ENCODE data around the gene POLN. TPM values are rescaled to one million over a fixed set of nuclear protein-coding genes. Genes with fewer than 3 reads are reported as not detected.

POLN gene
- polyA plus RNA-seq, 2 donors, result 0.59 to 0.81 TPM

GRCh38 chr4:2264481-2265041 lies 22.6 kb upstream of the POLN start:
- H3K4me1 ChIP-seq (ENCODE audit: control insufficient read depth in 2 of 2, insufficient read depth in 2 of 2, low read length in 1 of 2), result peaks cover 9 to 17% of the 10 kb centered on the region in 2 donors
- no peaks in the 10 kb centered on the region for H3K9me3 ChIP-seq (ENCODE audit: control insufficient read depth in 2 of 2, insufficient read depth in 1 of 2, low read depth in 1 of 2, low read length in 1 of 2)
- no peaks in the 10 kb centered on the region for H3K27me3 ChIP-seq (ENCODE audit: control insufficient read depth in 1 of 2, insufficient read depth in 2 of 2, low read length in 2 of 2)

GRCh38 chr4:2263926-2264321 lies 22.0 kb upstream of the POLN start:
- Histone ChIP-seq H3K4me1 (ENCODE audit: control insufficient read depth in 2 of 2, insufficient read depth in 2 of 2, low read length in 1 of 2) (peaks cover 12 to 24% of the 10 kb centered on the region in 2 donors), H3K36me3 (ENCODE audit: control insufficient read depth in 2 of 2, insufficient read depth in 2 of 2, low read length in 1 of 2) (peaks cover 0 to 2% of the 10 kb centered on the region in 2 donors), H3K27ac (ENCODE audit: low read depth in 2 of 2, low read length in 1 of 2) (no peak overlapping the region), H3K4me3 (ENCODE audit: low read depth in 1 of 2, low read length in 2 of 2) (no peak overlapping the region), H3K27me3 (ENCODE audit: control insufficient read depth in 1 of 2, insufficient read depth in 2 of 2, low read length in 2 of 2) (no peaks in the 10 kb centered on the region), H3K9me3 (ENCODE audit: control insufficient read depth in 2 of 2, insufficient read depth in 1 of 2, low read depth in 1 of 2, low read length in 1 of 2) (no peaks in the 10 kb centered on the region)
- 79 to 83% methylated on average over 6 of the region's 6 CpGs for WGBS, 2 donors

More at GRCh38 chr4:2264481-2265041, 22.6 kb upstream of the POLN start:
- Histone ChIP-seq H3K4me3 (ENCODE audit: low read depth in 1 of 2, low read length in 2 of 2) (no peak overlapping the region), H3K27ac (ENCODE audit: low read depth in 2 of 2, low read length in 1 of 2) (no peak overlapping the region), H3K36me3 (ENCODE audit: control insufficient read depth in 2 of 2, insufficient read depth in 2 of 2, low read length in 1 of 2) (no peaks in the 10 kb centered on the region)
- WGBS, 2 donors, result 72 to 76% methylated on average over 6 of the region's 6 CpGs

GRCh38 chr4:2262944-2263250 lies 21.0 kb upstream of the POLN start:
- Histone ChIP-seq H3K27ac (ENCODE audit: low read depth in 2 of 2, low read length in 1 of 2) (peak overlapping the region; percentile 93), H3K9me3 (ENCODE audit: control insufficient read depth in 2 of 2, insufficient read depth in 1 of 2, low read depth in 1 of 2, low read length in 1 of 2) (no peaks in the 10 kb centered on the region), H3K36me3 (ENCODE audit: control insufficient read depth in 2 of 2, insufficient read depth in 2 of 2, low read length in 1 of 2) (peaks cover 0 to 10% of the 10 kb centered on the region in 2 donors), H3K4me1 (ENCODE audit: control insufficient read depth in 2 of 2, insufficient read depth in 2 of 2, low read length in 1 of 2) (peaks cover 15 to 30% of the 10 kb centered on the region in 2 donors), H3K27me3 (ENCODE audit: control insufficient read depth in 1 of 2, insufficient read depth in 2 of 2, low read length in 2 of 2) (no peaks in the 10 kb centered on the region), H3K4me3 (ENCODE audit: low read depth in 1 of 2, low read length in 2 of 2) (peak overlapping the region; percentile 41 to 59)
- whole genome bisulfite sequencing, 2 donors, result 41 to 42% methylated on average over 11 to 13 of the region's 13 CpGs

- H3K4me1 ChIP-seq (ENCODE audit: control insufficient read depth in 2 of 2, insufficient read depth in 2 of 2, low read length in 1 of 2), result peaks cover 15 to 30% of the 10 kb centered on the region in 2 donors
- no peaks in the 10 kb centered on the region for H3K9me3 ChIP-seq (ENCODE audit: control insufficient read depth in 2 of 2, insufficient read depth in 1 of 2, low read depth in 1 of 2, low read length in 1 of 2)
Measured at GRCh38 chr4:2262145-2262943, 20.4 kb upstream of the POLN start.

GRCh38 chr4:2261853-2262144 lies 19.9 kb upstream of the POLN start, which contains the start of gene MXD4:
Gene MXD4, minus strand, starts transcription at chr4:2262109. Its CDS starts 129 bp downstream, at chr4:2261980.
- peak within 1 kb of the TSS; percentile 80 for H3K4me3 ChIP-seq (ENCODE audit: low read depth in 1 of 2, low read length in 2 of 2)

More at GRCh38 chr4:2262145-2262943, 20.4 kb upstream of the POLN start:
- Histone ChIP-seq H3K4me3 (ENCODE audit: low read depth in 1 of 2, low read length in 2 of 2) (peak overlapping the region; percentile 59 to 80), H3K27me3 (ENCODE audit: control insufficient read depth in 1 of 2, insufficient read depth in 2 of 2, low read length in 2 of 2) (no peaks in the 10 kb centered on the region), H3K27ac (ENCODE audit: low read depth in 2 of 2, low read length in 1 of 2) (peak overlapping the region; percentile 93), H3K36me3 (ENCODE audit: control insufficient read depth in 2 of 2, insufficient read depth in 2 of 2, low read length in 1 of 2) (peaks cover 0 to 13% of the 10 kb centered on the region in 2 donors)
- 0% methylated on average over 88 to 98 of the region's 98 CpGs for WGBS, 2 donors

GRCh38 chr4:2261110-2261852 lies 19.4 kb upstream of the POLN start:
- Histone ChIP-seq H3K4me1 (ENCODE audit: control insufficient read depth in 2 of 2, insufficient read depth in 2 of 2, low read length in 1 of 2) (peaks cover 20 to 30% of the 10 kb centered on the region in 2 donors), H3K27me3 (ENCODE audit: control insufficient read depth in 1 of 2, insufficient read depth in 2 of 2, low read length in 2 of 2) (no peaks in the 10 kb centered on the region), H3K36me3 (ENCODE audit: control insufficient read depth in 2 of 2, insufficient read depth in 2 of 2, low read length in 1 of 2) (peaks cover 0 to 13% of the 10 kb centered on the region in 2 donors), H3K4me3 (ENCODE audit: low read depth in 1 of 2, low read length in 2 of 2) (peak overlapping the region; percentile 80), H3K9me3 (ENCODE audit: control insufficient read depth in 2 of 2, insufficient read depth in 1 of 2, low read depth in 1 of 2, low read length in 1 of 2) (no peaks in the 10 kb centered on the region), H3K27ac (ENCODE audit: low read depth in 2 of 2, low read length in 1 of 2) (peak overlapping the region; percentile 88 to 93)
- 1% methylated on average over 30 to 91 of the region's 91 CpGs for WGBS, 2 donors

More at GRCh38 chr4:2261853-2262144, 19.9 kb upstream of the POLN start, which contains the start of gene MXD4:
- Histone ChIP-seq H3K9me3 (ENCODE audit: control insufficient read depth in 2 of 2, insufficient read depth in 1 of 2, low read depth in 1 of 2, low read length in 1 of 2) (no peaks in the 10 kb centered on the region), H3K36me3 (ENCODE audit: control insufficient read depth in 2 of 2, insufficient read depth in 2 of 2, low read length in 1 of 2) (peaks cover 0 to 13% of the 10 kb centered on the region in 2 donors), H3K4me1 (ENCODE audit: control insufficient read depth in 2 of 2, insufficient read depth in 2 of 2, low read length in 1 of 2) (peaks cover 15 to 30% of the 10 kb centered on the region in 2 donors), H3K27ac (ENCODE audit: low read depth in 2 of 2, low read length in 1 of 2) (peak within 1 kb of the TSS; percentile 93), H3K27me3 (ENCODE audit: control insufficient read depth in 1 of 2, insufficient read depth in 2 of 2, low read length in 2 of 2) (no peaks in the 10 kb centered on the region)
- WGBS, 2 donors, result 0 to 1% methylated on average over 38 to 46 of the region's 46 CpGs

GRCh38 chr4:2260344-2261109 lies 18.6 kb upstream of the POLN start:
- peaks cover 0 to 13% of the 10 kb centered on the region in 2 donors for H3K36me3 ChIP-seq (ENCODE audit: control insufficient read depth in 2 of 2, insufficient read depth in 2 of 2, low read length in 1 of 2)
- peak overlapping the region; percentile 80 for H3K4me3 ChIP-seq (ENCODE audit: low read depth in 1 of 2, low read length in 2 of 2)
- H3K27ac ChIP-seq (ENCODE audit: low read depth in 2 of 2, low read length in 1 of 2), result peak overlapping the region; percentile 88 to 93
- peaks cover 24 to 37% of the 10 kb centered on the region in 2 donors for H3K4me1 ChIP-seq (ENCODE audit: control insufficient read depth in 2 of 2, insufficient read depth in 2 of 2, low read length in 1 of 2)
- 25 to 28% methylated on average over 19 to 23 of the region's 23 CpGs for WGBS, 2 donors
- no peaks in the 10 kb centered on the region for H3K27me3 ChIP-seq (ENCODE audit: control insufficient read depth in 1 of 2, insufficient read depth in 2 of 2, low read length in 2 of 2)
- no peaks in the 10 kb centered on the region for H3K9me3 ChIP-seq (ENCODE audit: control insufficient read depth in 2 of 2, insufficient read depth in 1 of 2, low read depth in 1 of 2, low read length in 1 of 2)

- no peaks in the 10 kb centered on the region for H3K27me3 ChIP-seq (ENCODE audit: control insufficient read depth in 1 of 2, insufficient read depth in 2 of 2, low read length in 2 of 2)
- 71 to 72% methylated on average over 15 of the region's 15 CpGs for WGBS, 2 donors
- H3K4me3 ChIP-seq (ENCODE audit: low read depth in 1 of 2, low read length in 2 of 2), result peak overlapping the region in 1 of 2 donors; percentile 80
- peaks cover 24 to 37% of the 10 kb centered on the region in 2 donors for H3K4me1 ChIP-seq (ENCODE audit: control insufficient read depth in 2 of 2, insufficient read depth in 2 of 2, low read length in 1 of 2)
- H3K9me3 ChIP-seq (ENCODE audit: control insufficient read depth in 2 of 2, insufficient read depth in 1 of 2, low read depth in 1 of 2, low read length in 1 of 2), result no peaks in the 10 kb centered on the region
- H3K27ac ChIP-seq (ENCODE audit: low read depth in 2 of 2, low read length in 1 of 2), result peak overlapping the region; percentile 18 to 88
- peaks cover 0 to 18% of the 10 kb centered on the region in 2 donors for H3K36me3 ChIP-seq (ENCODE audit: control insufficient read depth in 2 of 2, insufficient read depth in 2 of 2, low read length in 1 of 2)
Measured at GRCh38 chr4:2259541-2260343, 17.8 kb upstream of the POLN start.

Data from esophagus (tissue), 2 donors.